ENCODE measurements around the gene ABCA13. TPM values are rescaled to one million over a fixed set of nuclear protein-coding genes. Genes with fewer than 3 reads are reported as not detected.

ABCA13 gene
- total and polyA plus RNA-seq, 2 of the 4 experiments (the other 2 are of a cell fraction) = under 0.01 to 0.07 TPM

GRCh38 chr7:48481235-48481634 lies 310.0 kb downstream of the ABCA13 start:
- no peak overlapping the region for H3K9ac ChIP-seq (ENCODE audit: low read depth, low read length)
- H3K14ac ChIP-seq (replicated peaks; ENCODE audit: low read depth, low read length) = no peak overlapping the region
- H2BK20ac ChIP-seq (ENCODE audit: low read depth, low read length) = no peak overlapping the region
- no peak overlapping the region for H4K5ac ChIP-seq (ENCODE audit: low read depth, low read length)
- ChIA-PET POLR2A (ENCODE audit: unreplicated experiment) (no interaction called here), CTCF (no interaction called here)
- no peaks in the 10 kb centered on the region for H3K9me3 ChIP-seq (ENCODE audit: control insufficient read depth, insufficient read depth, low read length)
- WGBS, 2 experiments (ENCODE audit: extremely low coverage in 2 of 2, insufficient read length in 1 of 2) = no CpG with 5 or more reads among the region's 3 CpGs
- no peak overlapping the region for H4K8ac ChIP-seq (ENCODE audit: low read depth in 2 of 2, low read length in 2 of 2)
- no peaks in the 10 kb centered on the region for H4K20me1 ChIP-seq (ENCODE audit: insufficient read depth, low read length)
- no peaks in the 10 kb centered on the region for H3K4me1 ChIP-seq (ENCODE audit: control insufficient read depth, insufficient read depth, low read length)
- no peak overlapping the region for H2BK5ac ChIP-seq (ENCODE audit: low read depth, low read length, poor library complexity, severe bottlenecking)
- H2AK9ac ChIP-seq (replicated peaks; ENCODE audit: low read depth, low read length, poor library complexity) = no peak overlapping the region
- H2BK120ac ChIP-seq (ENCODE audit: low read depth, low read length) = no peak overlapping the region
- H2AFZ ChIP-seq (replicated peaks; ENCODE audit: low read length, poor library complexity) = no peak overlapping the region
- dilution Hi-C loops (cut with HindIII; ENCODE audit: low sequenced_read_pairs, unreplicated experiment) = no loop called here
- H3K4ac ChIP-seq (ENCODE audit: low read depth, low read length) = no peak overlapping the region
- no peak overlapping the region for H3K4me2 ChIP-seq (ENCODE audit: low read depth, low read length)
- no peak overlapping the region for H3K56ac ChIP-seq (ENCODE audit: extremely low read depth, insufficient read depth, low read length)
- H2BK15ac ChIP-seq (ENCODE audit: low read depth, low read length) = no peak overlapping the region
- no peak overlapping the region for H2AK5ac ChIP-seq (ENCODE audit: low read depth, low read length)
- H3K27ac ChIP-seq (ENCODE audit: insufficient read depth, low read length) = no peak overlapping the region
- intact Hi-C loops (cut with micrococcal nuclease) = no loop called here
- ATAC-seq (ENCODE audit: low read depth) (no peak), DNase-seq (no peak)
- no peak overlapping the region for H4K91ac ChIP-seq (ENCODE audit: insufficient read depth, low read depth, low read length)
- no TSS peak for BruUV-seq (replicated peaks)
- no peaks in the 10 kb centered on the region for H3K9me1 ChIP-seq (ENCODE audit: insufficient read depth, low read length)
- in situ Hi-C loops (cut with MboI; ENCODE audit: low sequenced_read_pairs) = no loop called here
- no peaks in the 10 kb centered on the region for H3K27me3 ChIP-seq (ENCODE audit: control insufficient read depth, insufficient read depth, low read length)
- H3K4me3 ChIP-seq (ENCODE audit: insufficient read depth, low read depth, low read length) = no peak overlapping the region
- H3K79me1 ChIP-seq (ENCODE audit: low read depth in 1 of 2, low read length in 2 of 2) = no peaks in the 10 kb centered on the region
- TF ChIP-seq MAZ (IDR thresholded peaks at IDR 0.05; ENCODE audit: borderline replicate concordance, low read depth, low read length) = no peak
- TF ChIP-seq POLR2A (IDR thresholded peaks at IDR 0.05; ENCODE audit: low read depth, low read length) = no peak
- TF ChIP-seq MAFK (IDR thresholded peaks at IDR 0.05; ENCODE audit: low read depth, low read length) = no peak
- no peak for TF ChIP-seq CHD1 (IDR thresholded peaks at IDR 0.05; ENCODE audit: low read depth, low read length)
- TF ChIP-seq RFX5 (IDR thresholded peaks at IDR 0.05; ENCODE audit: low read depth, low read length) = no peak
- TF ChIP-seq FOS (IDR thresholded peaks at IDR 0.05; ENCODE audit: low read depth, low read length) = no peak
- no peak for TF ChIP-seq SMC3 (IDR thresholded peaks at IDR 0.05; ENCODE audit: low read depth, low read length)
- no peak for TF ChIP-seq CEBPB (IDR thresholded peaks at IDR 0.05; ENCODE audit: low read depth, low read length)
- TF ChIP-seq ELK1 (IDR thresholded peaks at IDR 0.05; ENCODE audit: borderline replicate concordance, low read depth, low read length) = no peak
- H3K23ac ChIP-seq (ENCODE audit: low read depth, low read length) = no peak overlapping the region
- no peaks in the 10 kb centered on the region for H3K36me3 ChIP-seq (ENCODE audit: control insufficient read depth, insufficient read depth, low read length)
- H3K18ac ChIP-seq (ENCODE audit: low read depth, low read length) = no peak overlapping the region
